ENCODE results near the gene EVPL.

Gene EVPL

GRCh38 chr17:76008208-76008607 is 18.9 kb downstream of the EVPL start:
- H3K9me3 ChIP-seq (ENCODE audit: insufficient read depth, low read length, severe bottlenecking) = no peaks in the 10 kb centered on the region
- no peak overlapping the region for H3K4me2 ChIP-seq (ENCODE audit: insufficient read depth, low read length)
- H2AFZ ChIP-seq (ENCODE audit: low read depth, low read length) = no peak overlapping the region
- no peak overlapping the region for H3K4me3 ChIP-seq (ENCODE audit: low read depth in 1 of 2, low read length in 2 of 2)
- H4K20me1 ChIP-seq (ENCODE audit: insufficient read depth, low read length) = no peaks in the 10 kb centered on the region
- DNase-seq (no peak), ATAC-seq (ENCODE audit: insufficient read depth, low read depth) (no peak)
- H3K36me3 ChIP-seq (ENCODE audit: insufficient read depth, low read length) = no peaks in the 10 kb centered on the region
- H3K27ac ChIP-seq (ENCODE audit: low read length) = no peak overlapping the region
- no peaks in the 10 kb centered on the region for H3K79me2 ChIP-seq (ENCODE audit: insufficient read depth, low read length)
- TF ChIP-seq EZH2 (IDR thresholded peaks at IDR 0.05; ENCODE audit: borderline replicate concordance, low read depth, low read length, severe bottlenecking) (no peak), CTCF (IDR thresholded peaks at IDR 0.05; ENCODE audit: borderline replicate concordance, extremely low read depth, low read length, poor library complexity, severe bottlenecking) (no peak)
- H3K27me3 ChIP-seq (ENCODE audit: insufficient read depth, low read length, poor library complexity) = no peaks in the 10 kb centered on the region
- H3K9ac ChIP-seq (ENCODE audit: low read depth, low read length) = no peak overlapping the region
- H3K4me1 ChIP-seq (ENCODE audit: insufficient read depth, low read length) = no peaks in the 10 kb centered on the region

- no peak overlapping the region for H3K27ac ChIP-seq (ENCODE audit: low read length)
- DNase-seq = no peak
- H3K4me2 ChIP-seq (ENCODE audit: insufficient read depth, low read length) = no peak overlapping the region
- no peaks in the 10 kb centered on the region for H3K36me3 ChIP-seq (ENCODE audit: insufficient read depth, low read length)
- H3K27me3 ChIP-seq (ENCODE audit: insufficient read depth, low read length, poor library complexity) = no peaks in the 10 kb centered on the region
- no peaks in the 10 kb centered on the region for H3K9me3 ChIP-seq (ENCODE audit: insufficient read depth, low read length, severe bottlenecking)
- H3K9ac ChIP-seq (ENCODE audit: low read depth, low read length) = no peak overlapping the region
- H3K79me2 ChIP-seq (ENCODE audit: insufficient read depth, low read length) = no peaks in the 10 kb centered on the region
- no peak overlapping the region for H2AFZ ChIP-seq (ENCODE audit: low read depth, low read length)
- no peaks in the 10 kb centered on the region for H4K20me1 ChIP-seq (ENCODE audit: insufficient read depth, low read length)
- no peaks in the 10 kb centered on the region for H3K4me1 ChIP-seq (ENCODE audit: insufficient read depth, low read length)
- H3K4me3 ChIP-seq (ENCODE audit: low read depth in 1 of 2, low read length in 2 of 2) = no peak overlapping the region
- TF ChIP-seq EZH2 (IDR thresholded peaks at IDR 0.05; ENCODE audit: borderline replicate concordance, low read depth, low read length, severe bottlenecking) (no peak), CTCF (IDR thresholded peaks at IDR 0.05; ENCODE audit: borderline replicate concordance, extremely low read depth, low read length, poor library complexity, severe bottlenecking) (no peak)
- ATAC-seq (ENCODE audit: insufficient read depth, low read depth) = no peak
Measured at GRCh38 chr17:76007850-76008165, 19.3 kb downstream of the EVPL start.

- Histone ChIP-seq H3K4me3 (ENCODE audit: low read depth in 1 of 2, low read length in 2 of 2) (no peak overlapping the region), H3K27me3 (ENCODE audit: insufficient read depth, low read length, poor library complexity) (no peaks in the 10 kb centered on the region), H3K9me3 (ENCODE audit: insufficient read depth, low read length, severe bottlenecking) (no peaks in the 10 kb centered on the region), H3K9ac (ENCODE audit: low read depth, low read length) (no peak overlapping the region), H2AFZ (ENCODE audit: low read depth, low read length) (no peak overlapping the region), H3K36me3 (ENCODE audit: insufficient read depth, low read length) (0 out of 2 replicates have a peak, but pooled peaks cover under 1% of the 10 kb centered on the region), H4K20me1 (ENCODE audit: insufficient read depth, low read length) (no peaks in the 10 kb centered on the region), H3K27ac (ENCODE audit: low read length) (no peak overlapping the region), H3K4me1 (ENCODE audit: insufficient read depth, low read length) (no peaks in the 10 kb centered on the region), H3K4me2 (ENCODE audit: insufficient read depth, low read length) (no peak overlapping the region), H3K79me2 (ENCODE audit: insufficient read depth, low read length) (no peaks in the 10 kb centered on the region)
- ATAC-seq (ENCODE audit: insufficient read depth, low read depth) (no peak), DNase-seq (no peak)
- TF ChIP-seq EZH2 (IDR thresholded peaks at IDR 0.05; ENCODE audit: borderline replicate concordance, low read depth, low read length, severe bottlenecking) = no peak
Measured at GRCh38 chr17:76007131-76007849, 19.8 kb downstream of the EVPL start.

GRCh38 chr17:76005263-76006149 is 21.6 kb downstream of the EVPL start:
- Histone ChIP-seq H3K4me1 (ENCODE audit: insufficient read depth, low read length) (no peaks in the 10 kb centered on the region), H3K9me3 (ENCODE audit: insufficient read depth, low read length, severe bottlenecking) (no peaks in the 10 kb centered on the region), H3K36me3 (ENCODE audit: insufficient read depth, low read length) (0 out of 2 replicates have a peak, but pooled peaks cover 4% of the 10 kb centered on the region), H4K20me1 (ENCODE audit: insufficient read depth, low read length) (no peaks in the 10 kb centered on the region), H3K4me3 (ENCODE audit: low read depth in 1 of 2, low read length in 2 of 2) (no peak overlapping the region), H2AFZ (ENCODE audit: low read depth, low read length) (no peak overlapping the region), H3K4me2 (ENCODE audit: insufficient read depth, low read length) (no peak overlapping the region), H3K27ac (ENCODE audit: low read length) (peak overlapping the region; percentile 35; the same call in 1 of the 2 replicates), H3K9ac (ENCODE audit: low read depth, low read length) (no peak overlapping the region), H3K79me2 (ENCODE audit: insufficient read depth, low read length) (no peaks in the 10 kb centered on the region), H3K27me3 (ENCODE audit: insufficient read depth, low read length, poor library complexity) (no peaks in the 10 kb centered on the region)
- ATAC-seq (ENCODE audit: insufficient read depth, low read depth) (peak; percentile 83), DNase-seq (peak; percentile 82)
- TF ChIP-seq CTCF (IDR thresholded peaks at IDR 0.05; ENCODE audit: borderline replicate concordance, extremely low read depth, low read length, poor library complexity, severe bottlenecking) (peak; percentile 80), EZH2 (IDR thresholded peaks at IDR 0.05; ENCODE audit: borderline replicate concordance, low read depth, low read length, severe bottlenecking) (no peak)

Measured in DND-41 (cell line).